Esophagus muscularis mucosa (tissue), 4 donors: Measurements from ENCODE around the gene LRCOL1. TPM values are rescaled to one million over a fixed set of nuclear protein-coding genes. Genes with fewer than 3 reads are reported as not detected.

ENCODE experiments used
- DNase-seq: peaks from one replicate; pipeline ENCODE4 v3.0.0-alpha.2; 2017; ENCODE audit errors: extremely low spot score
- H3K27ac ChIP-seq, 4 donors: fragments of 200-600 bp; sonication (generic); replicated peaks in 1 of 4; 1 replicate in 3 of 4; 2 replicates in 1 of 4; pipeline ENCODE4 v1.5.1; 2016 to 2019; ENCODE audit warnings: mild to moderate bottlenecking in 1 of 4
- H3K27me3 ChIP-seq, 4 donors: fragments of 200-600 bp; sonication (generic); one replicate each; pipeline versions ENCODE4 v1.5.1 to v1.6.0; 2016 to 2019
- H3K36me3 ChIP-seq, 4 donors: fragments of 200-600 bp; sonication (generic); one replicate each; pipeline ENCODE4 v1.5.1; 2016 to 2019
- H3K4me1 ChIP-seq, 4 donors: fragments of 200-600 bp; sonication (generic); one replicate each; pipeline ENCODE4 v1.5.1; 2016 to 2019
- H3K4me3 ChIP-seq, 4 donors: fragments of 200-600 bp; sonication (generic); 1 replicate in 2 of 4; 2 replicates in 2 of 4; pipeline ENCODE4 v1.5.1; 2016 to 2019; ENCODE audit warnings: mild to moderate bottlenecking in 4 of 4, moderate library complexity in 1 of 4
- H3K9me3 ChIP-seq, 4 donors: fragments of 200-600 bp; sonication (generic); 1 replicate in 3 of 4; 2 replicates in 1 of 4; pipeline ENCODE4 v1.5.1; 2016 to 2019
- CTCF ChIP-seq, 3 experiments: fragments of 200-600 bp in 2 of 3; fragments of 450-650 bp in 1 of 3; sonication (generic) in 2 of 3; IDR thresholded peaks; one replicate each; pipeline ENCODE4 v1.5.1; 2017 to 2019; ENCODE audit warnings: antibody characterized with exemption in 3 of 3, mild to moderate bottlenecking in 2 of 3, moderate library complexity in 1 of 3
- EP300 ChIP-seq: sonication (generic); formaldehyde crosslinking; IDR thresholded peaks from one replicate; pipeline ENCODE4 v1.6.1; 2017; ENCODE audit warnings: antibody characterized with exemption
- POLR2A ChIP-seq: fragments of 450-650 bp; IDR thresholded peaks from one replicate; pipeline ENCODE4 v1.6.1; 2017; ENCODE audit warnings: antibody characterized with exemption, moderate library complexity, mild to moderate bottlenecking, low read depth
- POLR2AphosphoS5 ChIP-seq, 2 donors: sonication (generic); formaldehyde crosslinking; IDR thresholded peaks; one replicate each; pipeline ENCODE4 v1.6.1; 2017; ENCODE audit warnings: antibody characterized with exemption in 2 of 2
- WGBS: methylation state at CpG from one replicate; pipeline ENCODE4 v1.1.5; 2018; 5-methylcytosine and 5-hydroxymethylcytosine counted together
- intact Hi-C: fragments of 100-400 bp; cut with DNase I; formaldehyde crosslinking; loops from one replicate; pipeline ENCODE4 v1.15.1; 2023
- total RNA-seq, 4 donors: library from RNA; depleted of rRNA; stranded (reverse); fragments of >200 nt; gene quantifications; one replicate each; pipeline versions ENCODE4 v1.1.0 to v1.2.1, GENCODE V29; 2016

The LRCOL1 gene
- total RNA-seq, 4 donors from 2014 or later: not detected

GRCh38 chr12:132565365-132565764, 45.0 kb downstream of the LRCOL1 start:
- H3K27me3 ChIP-seq: no peaks in the 10 kb centered on the region
- WGBS: 93% methylated on average over 18 of the region's 18 CpGs
- intact Hi-C loops: no loop called here
- TF ChIP-seq EP300: no peak
- no peak for TF ChIP-seq POLR2A
- TF ChIP-seq CTCF (IDR thresholded peaks at IDR 0.05): no peak
- no peak for TF ChIP-seq POLR2AphosphoS5 (IDR thresholded peaks at IDR 0.05)
- H3K9me3 ChIP-seq: no peaks in the 10 kb centered on the region
- H3K36me3 ChIP-seq: peaks cover 0 to 53% (median 27%) of the 10 kb centered on the region in 4 donors
- no peak for DNase-seq
- H3K27ac ChIP-seq: no peak overlapping the region
- H3K4me3 ChIP-seq: no peak overlapping the region
- peaks cover 7 to 18% (median 15%) of the 10 kb centered on the region in 4 donors for H3K4me1 ChIP-seq

GRCh38 chr12:132563911-132564310, 46.5 kb downstream of the LRCOL1 start:
- WGBS: 96% methylated on average over 8 of the region's 20 CpGs
- no peak for TF ChIP-seq CTCF (IDR thresholded peaks at IDR 0.05)
- no peak for TF ChIP-seq POLR2AphosphoS5 (IDR thresholded peaks at IDR 0.05)
- no peak for TF ChIP-seq EP300
- TF ChIP-seq POLR2A: no peak
- intact Hi-C loops: no loop called here
- no peak for DNase-seq
- Histone ChIP-seq H3K4me1 (peaks cover 14 to 30% (median 27%) of the 10 kb centered on the region in 4 donors), H3K36me3 (peaks cover 0 to 43% (median 18%) of the 10 kb centered on the region in 4 donors), H3K9me3 (no peaks in the 10 kb centered on the region), H3K27ac (no peak overlapping the region), H3K27me3 (no peaks in the 10 kb centered on the region), H3K4me3 (no peak overlapping the region)

GRCh38 chr12:132562489-132563021, 47.8 kb downstream of the LRCOL1 start:
- H3K27ac ChIP-seq: no peak overlapping the region
- WGBS: 88% methylated on average over 17 of the region's 21 CpGs
- intact Hi-C loops: no loop called here
- TF ChIP-seq CTCF (IDR thresholded peaks at IDR 0.05) (no peak), POLR2A (no peak)
- H3K9me3 ChIP-seq: no peaks in the 10 kb centered on the region
- H3K36me3 ChIP-seq: peaks cover 0 to 29% (median 10%) of the 10 kb centered on the region in 4 donors
- no peak for DNase-seq
- peaks cover 16 to 39% (median 31%) of the 10 kb centered on the region in 4 donors for H3K4me1 ChIP-seq
- no peaks in the 10 kb centered on the region for H3K27me3 ChIP-seq
- no peak overlapping the region for H3K4me3 ChIP-seq

GRCh38 chr12:132561427-132562156, 48.8 kb downstream of the LRCOL1 start:
- Histone ChIP-seq H3K9me3 (no peaks in the 10 kb centered on the region), H3K27me3 (no peaks in the 10 kb centered on the region), H3K36me3 (peaks cover 0 to 19% (median 2%) of the 10 kb centered on the region in 4 donors), H3K4me1 (peaks cover 16 to 39% (median 31%) of the 10 kb centered on the region in 4 donors), H3K4me3 (no peak overlapping the region), H3K27ac (no peak overlapping the region)
- intact Hi-C loops: no loop called here
- WGBS: 84% methylated on average over 5 of the region's 21 CpGs
- TF ChIP-seq CTCF (IDR thresholded peaks at IDR 0.05): no peak
- TF ChIP-seq POLR2A: no peak
- TF ChIP-seq EP300: no peak
- TF ChIP-seq POLR2AphosphoS5 (IDR thresholded peaks at IDR 0.05): no peak
- DNase-seq: no peak
